ENCODE results near the gene MFAP3.

MFAP3 gene

GRCh38 chr5:154097031-154097430, 58.3 kb downstream of the MFAP3 start:
- Histone ChIP-seq H3K4me1 (ENCODE audit: insufficient read depth, low read length) (peaks cover 4% of the 10 kb centered on the region; the same call in 1 of the 2 replicates), H3K4me3 (ENCODE audit: low read length) (no peak overlapping the region), H3K9me3 (ENCODE audit: insufficient read depth, low read depth, low read length) (no peaks in the 10 kb centered on the region), H3K9ac (ENCODE audit: low read depth, low read length) (no peak overlapping the region), H3K36me3 (ENCODE audit: insufficient read depth, low read depth, low read length) (no peaks in the 10 kb centered on the region), H3K27me3 (ENCODE audit: insufficient read depth, low read length) (no peaks in the 10 kb centered on the region), H3K27ac (ENCODE audit: low read length) (no peak overlapping the region)

- no peaks in the 10 kb centered on the region for H3K9me3 ChIP-seq (ENCODE audit: insufficient read depth, low read depth, low read length)
- H3K4me1 ChIP-seq (ENCODE audit: insufficient read depth, low read length): no peaks in the 10 kb centered on the region
- no peak overlapping the region for H3K9ac ChIP-seq (ENCODE audit: low read depth, low read length)
- H3K27me3 ChIP-seq (ENCODE audit: insufficient read depth, low read length): no peaks in the 10 kb centered on the region
- H3K36me3 ChIP-seq (ENCODE audit: insufficient read depth, low read depth, low read length): no peaks in the 10 kb centered on the region
- H3K27ac ChIP-seq (ENCODE audit: low read length): no peak overlapping the region
- no peak overlapping the region for H3K4me3 ChIP-seq (ENCODE audit: low read length)
Measured at GRCh38 chr5:154098465-154098864, 59.7 kb downstream of the MFAP3 start.

GRCh38 chr5:154101184-154101583, 62.4 kb downstream of the MFAP3 start:
- Histone ChIP-seq H3K36me3 (ENCODE audit: insufficient read depth, low read depth, low read length) (no peaks in the 10 kb centered on the region), H3K4me1 (ENCODE audit: insufficient read depth, low read length) (no peaks in the 10 kb centered on the region), H3K27ac (ENCODE audit: low read length) (no peak overlapping the region)

GRCh38 chr5:154103233-154103632, 64.5 kb downstream of the MFAP3 start:
- no peaks in the 10 kb centered on the region for H3K27me3 ChIP-seq (ENCODE audit: insufficient read depth, low read length)
- no peak overlapping the region for H3K27ac ChIP-seq (ENCODE audit: low read length)
- peaks cover 5% of the 10 kb centered on the region; the same call in 1 of the 2 replicates for H3K4me1 ChIP-seq (ENCODE audit: insufficient read depth, low read length)
- no peak overlapping the region for H3K4me3 ChIP-seq (ENCODE audit: low read length)
- no peak overlapping the region for H3K9ac ChIP-seq (ENCODE audit: low read depth, low read length)
- no peaks in the 10 kb centered on the region for H3K36me3 ChIP-seq (ENCODE audit: insufficient read depth, low read depth, low read length)
- H3K9me3 ChIP-seq (ENCODE audit: insufficient read depth, low read depth, low read length): no peaks in the 10 kb centered on the region

More at GRCh38 chr5:154101184-154101583, 62.4 kb downstream of the MFAP3 start:
- Histone ChIP-seq H3K4me3 (ENCODE audit: low read length) (no peak overlapping the region), H3K9me3 (ENCODE audit: insufficient read depth, low read depth, low read length) (no peaks in the 10 kb centered on the region), H3K9ac (ENCODE audit: low read depth, low read length) (no peak overlapping the region), H3K27me3 (ENCODE audit: insufficient read depth, low read length) (no peaks in the 10 kb centered on the region)

Data from iPS-20b (cell line).